SKM-1 treated with dmso at 0.1 percent for 144 hours (cell line): ENCODE data around the gene IFNGR2.

Experiments used
- DNase-seq: peaks from one replicate; lab custom pipeline; 2025; ENCODE audit not compliant: unreplicated experiment; lab: John Stamatoyannopoulos, UW

IFNGR2 gene

GRCh38 chr21:33480481-33481103, 77.4 kb downstream of the IFNGR2 start:
- DNase-seq: no peak

GRCh38 chr21:33481314-33481943, 78.2 kb downstream of the IFNGR2 start:
- no peak for DNase-seq
